Measurements from ENCODE around the gene TIMM44. TPM values are rescaled to one million over a fixed set of nuclear protein-coding genes. Genes with fewer than 3 reads are reported as not detected.
"Not testable (repeated sequence)": the region's sequence is repeated elsewhere in the genome, so short reads cannot be mapped to it uniquely, and the experiment has no call there.

TIMM44 gene
- total RNA-seq, 2 experiments from 2014 or later, result 63.6 to 69.6 TPM

GRCh38 chr19:7900931-7901330, 42.5 kb downstream of the TIMM44 start:
- Mint-ChIP-seq H3K4me1 (ENCODE audit: low read depth) (peaks cover 25% of the 10 kb centered on the region), H3K27ac (no peak overlapping the region), H3K36me3 (ENCODE audit: low read depth) (peaks cover 14% of the 10 kb centered on the region), H3K4me3 (no peak overlapping the region), H3K9me3 (ENCODE audit: insufficient read depth) (no peaks in the 10 kb centered on the region), H3K27me3 (ENCODE audit: low read depth) (no peaks in the 10 kb centered on the region)
- ChIA-PET POLR2A (interaction anchor here (0.9 to 1.1 kb wide), 2 partner anchors 20 to 35 kb away, joined by 3 read pairs; no protein-coding TSS in a partner anchor), CTCF (interaction anchor here (1.1 to 5.1 kb wide), 5 partner anchors 10 to 48 kb away, joined by 3 to 40 read pairs (median 4); partner anchors contain the start of gene TIMM44)
- ATAC-seq (no peak), DNase-seq (no peak)

DNA sequence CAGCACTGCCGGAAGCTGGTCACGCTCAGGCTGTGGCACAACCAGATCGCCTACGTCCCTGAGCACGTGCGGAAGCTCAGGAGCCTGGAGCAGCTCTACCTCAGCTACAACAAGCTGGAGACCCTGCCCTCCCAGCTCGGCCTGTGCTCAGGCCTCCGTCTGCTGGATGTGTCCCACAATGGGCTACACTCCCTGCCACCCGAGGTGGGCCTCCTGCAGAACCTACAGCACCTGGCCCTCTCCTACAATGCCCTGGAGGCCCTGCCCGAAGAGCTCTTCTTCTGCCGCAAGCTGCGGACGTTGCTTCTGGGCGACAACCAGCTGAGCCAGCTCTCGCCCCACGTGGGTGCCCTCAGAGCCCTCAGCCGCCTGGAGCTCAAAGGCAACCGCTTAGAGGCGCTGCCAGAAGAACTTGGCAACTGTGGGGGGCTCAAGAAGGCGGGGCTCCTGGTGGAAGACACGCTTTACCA, 43.0 kb downstream of the TIMM44 start:
- ChIA-PET POLR2A (interaction anchor here (0.9 to 1.1 kb wide), 2 partner anchors 20 to 35 kb away, joined by 3 read pairs; no protein-coding TSS in a partner anchor), CTCF (interaction anchor here (1.1 to 5.1 kb wide), 3 partner anchors 9 to 44 kb away, joined by 3 to 40 read pairs (median 4); no protein-coding TSS in a partner anchor)
- Mint-ChIP-seq H3K36me3 (ENCODE audit: low read depth) (peaks cover 11% of the 10 kb centered on the region), H3K9me3 (ENCODE audit: insufficient read depth) (no peaks in the 10 kb centered on the region), H3K27me3 (ENCODE audit: low read depth) (no peaks in the 10 kb centered on the region), H3K4me3 (no peak overlapping the region), H3K27ac (no peak overlapping the region), H3K4me1 (ENCODE audit: low read depth) (peaks cover 21% of the 10 kb centered on the region)
- ATAC-seq, result no peak
- no peak for DNase-seq

GRCh38 chr19:7899751-7900378, 43.6 kb downstream of the TIMM44 start:
- H3K4me3 Mint-ChIP-seq, result no peak overlapping the region
- H3K27ac Mint-ChIP-seq, result no peak overlapping the region
- CTCF ChIA-PET, result interaction anchor here (1.1 to 5.1 kb wide), 3 partner anchors 9 to 45 kb away, joined by 3 to 40 read pairs (median 4); no protein-coding TSS in a partner anchor
- ATAC-seq (no peak), DNase-seq (no peak)
- H3K4me1 Mint-ChIP-seq (ENCODE audit: low read depth), result peaks cover 16% of the 10 kb centered on the region
- H3K36me3 Mint-ChIP-seq (ENCODE audit: low read depth), result peaks cover 7% of the 10 kb centered on the region
- no peaks in the 10 kb centered on the region for H3K9me3 Mint-ChIP-seq (ENCODE audit: insufficient read depth)
- POLR2A ChIA-PET, result interaction anchor here (0.9 to 1.1 kb wide), 2 partner anchors 19 to 34 kb away, joined by 3 read pairs; no protein-coding TSS in a partner anchor
- no peaks in the 10 kb centered on the region for H3K27me3 Mint-ChIP-seq (ENCODE audit: low read depth)

DNA sequence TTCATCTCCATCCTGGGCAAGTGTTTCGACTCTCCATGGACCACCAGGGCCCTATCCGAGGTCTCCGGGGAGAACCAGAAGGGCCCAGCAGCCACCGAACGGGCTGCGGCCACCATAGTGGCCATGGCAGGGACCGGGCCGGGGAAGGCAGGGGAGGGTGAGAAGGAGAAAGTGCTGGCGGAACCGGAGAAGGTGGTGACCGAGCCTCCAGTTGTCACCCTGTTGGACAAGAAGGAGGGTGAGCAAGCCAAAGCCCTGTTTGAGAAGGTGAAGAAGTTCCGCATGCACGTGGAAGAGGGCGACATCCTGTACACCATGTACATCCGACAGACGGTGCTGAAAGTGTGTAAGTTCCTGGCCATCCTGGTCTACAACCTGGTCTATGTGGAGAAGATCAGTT, 44.5 kb downstream of the TIMM44 start:
- Mint-ChIP-seq H3K9me3 (ENCODE audit: insufficient read depth) (no peaks in the 10 kb centered on the region), H3K36me3 (ENCODE audit: low read depth) (peaks cover 3% of the 10 kb centered on the region), H3K27me3 (ENCODE audit: low read depth) (no peaks in the 10 kb centered on the region), H3K27ac (no peak overlapping the region), H3K4me3 (no peak overlapping the region), H3K4me1 (ENCODE audit: low read depth) (peaks cover 13% of the 10 kb centered on the region)
- POLR2A ChIA-PET, result no interaction called here
- ATAC-seq, result no peak
- DNase-seq, result no peak
- CTCF ChIA-PET, result interaction anchor here (1.3 to 2.5 kb wide), 2 partner anchors 21 to 30 kb away, joined by 3 to 11 read pairs; partner anchors contain the start of gene SNAPC2

- H3K4me3 Mint-ChIP-seq, result no peak overlapping the region
- ATAC-seq (no peak), DNase-seq (no peak)
- ChIA-PET POLR2A (interaction anchor here (1.3 kb wide), 1 partner anchor 20 kb away, joined by 4 read pairs; no protein-coding TSS in a partner anchor), CTCF (interaction anchor here (2.5 kb wide), 1 partner anchor 28 kb away, joined by 11 read pairs; no protein-coding TSS in a partner anchor)
- H3K9me3 Mint-ChIP-seq (ENCODE audit: insufficient read depth), result no peaks in the 10 kb centered on the region
- H3K27me3 Mint-ChIP-seq (ENCODE audit: low read depth), result no peaks in the 10 kb centered on the region
- peaks cover 6% of the 10 kb centered on the region for H3K4me1 Mint-ChIP-seq (ENCODE audit: low read depth)
- H3K27ac Mint-ChIP-seq, result no peak overlapping the region
- H3K36me3 Mint-ChIP-seq (ENCODE audit: low read depth), result no peaks in the 10 kb centered on the region
Measured at GRCh38 chr19:7897292-7897691, 46.2 kb downstream of the TIMM44 start.

DNA sequence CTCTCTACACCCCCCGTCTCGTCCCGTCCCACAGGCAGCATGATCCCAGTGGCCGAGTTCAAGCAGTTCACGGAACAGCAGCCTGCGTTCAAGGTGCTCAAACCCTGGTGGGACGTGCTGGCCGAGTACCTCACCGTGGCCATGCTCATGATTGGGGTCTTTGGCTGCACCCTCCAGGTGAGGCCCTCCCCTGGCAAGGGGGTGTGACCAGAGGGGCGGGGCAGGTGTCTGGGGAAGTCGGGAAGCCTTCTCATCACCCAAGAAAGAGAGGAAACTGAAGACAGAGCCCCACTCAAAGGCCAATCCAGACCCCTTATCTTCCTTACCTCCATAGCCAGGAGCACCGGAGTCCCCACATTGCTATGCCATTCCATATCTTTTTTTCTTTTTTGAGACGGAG, 47.9 kb downstream of the TIMM44 start:
- H3K4me1 Mint-ChIP-seq (ENCODE audit: low read depth), result peaks cover 6% of the 10 kb centered on the region
- H3K27ac Mint-ChIP-seq, result no peak overlapping the region
- ATAC-seq, result no peak
- DNase-seq, result no peak
- H3K27me3 Mint-ChIP-seq (ENCODE audit: low read depth), result peaks cover 4% of the 10 kb centered on the region
- H3K4me3 Mint-ChIP-seq, result no peak overlapping the region
- no peaks in the 10 kb centered on the region for H3K9me3 Mint-ChIP-seq (ENCODE audit: insufficient read depth)
- no peaks in the 10 kb centered on the region for H3K36me3 Mint-ChIP-seq (ENCODE audit: low read depth)
- POLR2A ChIA-PET, result no interaction called here
- CTCF ChIA-PET, result no interaction called here

- no peak overlapping the region for H3K27ac Mint-ChIP-seq
- H3K27me3 Mint-ChIP-seq (ENCODE audit: low read depth), result peaks cover 6% of the 10 kb centered on the region
- no peaks in the 10 kb centered on the region for H3K9me3 Mint-ChIP-seq (ENCODE audit: insufficient read depth)
- no peak overlapping the region for H3K4me3 Mint-ChIP-seq
- no peaks in the 10 kb centered on the region for H3K36me3 Mint-ChIP-seq (ENCODE audit: low read depth)
- ChIA-PET CTCF (interaction anchor here (0.6 to 1.5 kb wide), 3 partner anchors 26 to 1028 kb away, joined by 3 to 7 read pairs (median 3); no protein-coding TSS in a partner anchor), POLR2A (no interaction called here)
- H3K4me1 Mint-ChIP-seq (ENCODE audit: low read depth), result peaks cover 6% of the 10 kb centered on the region
- no peak for DNase-seq
- no peak for ATAC-seq
Measured at GRCh38 chr19:7894612-7895309, 48.7 kb downstream of the TIMM44 start.

GRCh38 chr19:7893362-7894101, 49.9 kb downstream of the TIMM44 start:
- CTCF ChIA-PET, result interaction anchor here (0.7 to 1.5 kb wide), 2 partner anchors 24 to 27 kb away, joined by 3 to 7 read pairs; no protein-coding TSS in a partner anchor
- H3K36me3 Mint-ChIP-seq (ENCODE audit: low read depth); H3K4me3 Mint-ChIP-seq; H3K9me3 Mint-ChIP-seq (ENCODE audit: insufficient read depth); POLR2A ChIA-PET; H3K4me1 Mint-ChIP-seq (ENCODE audit: low read depth); ATAC-seq; DNase-seq; H3K27ac Mint-ChIP-seq: not testable (repeated sequence)
- H3K27me3 Mint-ChIP-seq (ENCODE audit: low read depth), result peaks cover 11% of the 10 kb centered on the region

DNA sequence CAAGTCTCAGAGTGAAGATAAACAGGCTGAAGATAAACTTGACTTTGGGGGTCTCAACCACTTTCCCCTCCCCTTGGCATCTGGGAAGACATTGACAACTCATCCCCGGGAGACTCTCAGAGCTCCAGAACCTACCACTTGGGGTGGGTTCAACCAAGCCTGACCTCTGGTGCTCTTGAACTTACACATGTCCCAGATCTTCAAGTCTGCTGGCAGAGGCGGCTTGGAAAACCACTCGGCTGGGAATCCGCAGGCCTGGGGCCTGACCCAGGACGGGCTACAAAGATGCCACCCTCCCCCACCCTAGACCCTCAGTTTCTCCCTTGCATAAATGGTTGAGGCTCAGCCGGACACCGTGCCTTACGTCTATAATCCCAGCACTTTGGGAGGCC, 54.6 kb downstream of the TIMM44 start:
- POLR2A ChIA-PET, result no interaction called here
- H3K27ac Mint-ChIP-seq, result no peak overlapping the region

DNA sequence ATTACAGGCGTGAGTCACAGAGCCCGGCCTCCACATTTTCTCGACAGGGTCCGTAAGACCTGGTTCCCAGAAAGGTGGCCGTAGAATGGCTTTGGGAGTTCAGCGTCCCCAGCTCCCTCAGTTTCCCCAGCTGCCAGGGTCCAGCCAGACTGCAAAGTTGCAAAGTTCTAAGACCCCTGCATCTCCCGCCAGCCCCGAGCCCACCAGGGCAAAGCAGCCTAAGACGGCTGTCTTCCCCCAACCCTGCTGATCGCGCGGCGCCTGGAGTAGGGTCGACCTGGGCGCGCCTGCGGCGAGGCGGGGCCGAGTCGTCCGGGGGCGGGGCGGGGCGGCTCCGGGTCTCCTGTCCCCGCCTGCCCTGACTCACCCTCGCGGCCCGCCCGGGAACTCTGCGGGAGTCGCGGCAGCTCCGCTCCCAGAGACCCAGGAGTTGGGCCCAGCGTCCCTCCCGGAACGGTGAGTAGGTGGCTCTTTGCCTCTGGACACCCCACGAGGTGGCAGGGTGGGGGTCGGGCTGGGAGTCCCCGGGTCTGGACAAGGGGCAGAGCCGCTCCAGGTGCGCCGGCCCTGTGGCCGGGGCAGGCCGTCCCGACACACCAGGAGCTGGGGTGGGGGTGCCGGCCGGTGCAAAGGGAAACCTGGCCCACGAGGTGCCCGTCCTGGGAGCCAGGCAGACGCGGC, 55.2 kb downstream of the TIMM44 start, which contains the start of gene LRRC8E:
LRRC8E (plus strand) TSS at position 366 of the 681 bp plus-strand sequence. CDS start 7,094 bp downstream, outside the sequence.
- CTCF ChIA-PET, result interaction anchor here (1.3 to 3.1 kb wide), 2 partner anchors 15 to 19 kb away, joined by 3 to 17 read pairs; partner anchors contain the start of gene MAP2K7
- DNase-seq, result no peak

More for the DNA sequence above, 54.6 kb downstream of the TIMM44 start:
- no peaks in the 10 kb centered on the region for H3K36me3 Mint-ChIP-seq (ENCODE audit: low read depth)
- DNase-seq, result no peak
- no peak overlapping the region for H3K4me3 Mint-ChIP-seq
- H3K27me3 Mint-ChIP-seq (ENCODE audit: low read depth), result peaks cover 16% of the 10 kb centered on the region
- ATAC-seq, result no peak
- CTCF ChIA-PET, result interaction anchor here (3.1 kb wide), 1 partner anchor 20 kb away, joined by 17 read pairs; no protein-coding TSS in a partner anchor
- peaks cover 2% of the 10 kb centered on the region for H3K4me1 Mint-ChIP-seq (ENCODE audit: low read depth)
- no peaks in the 10 kb centered on the region for H3K9me3 Mint-ChIP-seq (ENCODE audit: insufficient read depth)

More for the DNA sequence above, 55.2 kb downstream of the TIMM44 start, which contains the start of gene LRRC8E:
- Mint-ChIP-seq H3K27me3 (ENCODE audit: low read depth) (peaks cover 16% of the 10 kb centered on the region), H3K4me3 (no peak within 1 kb of the TSS), H3K27ac (no peak within 1 kb of the TSS), H3K9me3 (ENCODE audit: insufficient read depth) (no peaks in the 10 kb centered on the region), H3K36me3 (ENCODE audit: low read depth) (no peaks in the 10 kb centered on the region), H3K4me1 (ENCODE audit: low read depth) (no peaks in the 10 kb centered on the region)
- ATAC-seq, result peak; percentile 80
- POLR2A ChIA-PET, result no interaction called here

Data from activated CD8-positive, alpha-beta T cell treated with anti-CD3 and anti-CD28 coated beads, Interleukin-2, amount 10 ng/mL, durations not matched to agents 7 days and 5 days (primary cell).